K562 (cell line): ENCODE results near the gene MON2. TPM values are rescaled to one million over a fixed set of nuclear protein-coding genes. Genes with fewer than 3 reads are reported as not detected.

Experiments used
- ATAC-seq: fragments of 200-7000 bp; cut with Tn5 transposase; 3 replicates; pipeline ENCODE4 v1.9.1; 2020; ENCODE audit warnings: moderate library complexity
- BruUV-seq: library from RNA; stranded (reverse); fragments of 400-500 nt; replicated peaks from 2 replicates; lab custom pipeline; 2021; lab: Mats Ljungman, UMichigan
- CTCF ChIA-PET: fragments of 300-600 bp; formaldehyde crosslinking; extraction: SDS; loops from one replicate; lab custom pipeline; 2021; ENCODE audit warnings: low intra/inter-chr PET ratio; lab: Yijun Ruan, JAX
- POLR2A ChIA-PET: fragments of 300-600, 350-650 bp; sonication (Branson Sonifier 250); formaldehyde crosslinking; extraction: SDS; loops from one replicate; lab custom pipeline; 2021; ENCODE audit warnings: antibody characterized with exemption, inconsistent platforms; lab: Yijun Ruan, JAX
- DNase-seq, 4 experiments: peaks; one replicate each; pipeline versions ENCODE4 v3.0.0 to v3.0.0-alpha.2; 2011 to 2018; ENCODE audit warnings: low spot score in 3 of 4, mixed read lengths in 3 of 4; ENCODE audit errors: extremely low read depth in 1 of 4
- FAIRE-seq: peaks from 2 replicates; lab custom pipeline; 2011; peaks lifted over from hg19 to GRCh38; lab: Jason Lieb, UNC
- H2AFZ ChIP-seq: 2 replicates; pipeline ENCODE4 v1.6.0; 2011; ENCODE audit warnings: low read depth, low read length, control low read depth, inconsistent platforms
- H3K27ac ChIP-seq: fragments of 200-600 bp; 3 replicates; pipeline ENCODE4 v1.8.0; 2011; ENCODE audit warnings: low read depth, mild to moderate bottlenecking, control low read depth, inconsistent platforms, low read length, moderate library complexity, mixed read lengths; ENCODE audit errors: extremely low read depth
- H3K27me3 ChIP-seq, 2 experiments: fragments of 300-600 bp in 1 of 2; 2 replicates in 1 of 2; 3 replicates in 1 of 2; pipeline versions ENCODE4 v1.6.0 to v1.8.0; 2011; ENCODE audit warnings: inconsistent platforms in 2 of 2, low read length in 2 of 2, mild to moderate bottlenecking in 1 of 2, mixed read lengths in 1 of 2, moderate library complexity in 1 of 2; ENCODE audit not compliant: control insufficient read depth in 2 of 2, insufficient read depth in 2 of 2
- H3K36me3 ChIP-seq: fragments of 300-600 bp; 3 replicates; pipeline ENCODE4 v1.8.0; 2011; ENCODE audit warnings: mild to moderate bottlenecking, low read length, inconsistent platforms; ENCODE audit not compliant: control insufficient read depth, insufficient read depth
- H3K4me1 ChIP-seq, 2 experiments: fragments of 200-600 bp in 1 of 2; replicated peaks in 1 of 2; 2 replicates in 1 of 2; 3 replicates in 1 of 2; pipeline versions ENCODE4 v1.5.1 to v1.8.0; 2011; ENCODE audit warnings: inconsistent platforms in 2 of 2, low read length in 2 of 2, mild to moderate bottlenecking in 1 of 2, mixed read lengths in 1 of 2, moderate library complexity in 1 of 2; ENCODE audit not compliant: control insufficient read depth in 2 of 2, insufficient read depth in 2 of 2
- H3K4me2 ChIP-seq: 2 replicates; pipeline ENCODE4 v1.6.1; 2011; ENCODE audit warnings: low read length, control low read depth, inconsistent platforms, mixed read lengths; ENCODE audit not compliant: insufficient read depth
- H3K4me3 ChIP-seq: fragments of 200-600 bp; sonication (generic), shearing (Covaris generic); 2 replicates; pipeline ENCODE4 v1.5.1; 2016; ENCODE audit warnings: control low read depth, inconsistent platforms
- H3K79me2 ChIP-seq: fragments of 200-600 bp; 3 replicates; pipeline ENCODE4 v1.8.0; 2011; ENCODE audit warnings: low read length, inconsistent platforms; ENCODE audit not compliant: control insufficient read depth, insufficient read depth
- H3K9ac ChIP-seq, 2 experiments: 2 replicates each; pipeline versions ENCODE4 v1.6.0 to v1.6.1; 2011; ENCODE audit warnings: low read depth in 2 of 2, low read length in 2 of 2, control low read depth in 1 of 2, inconsistent platforms in 1 of 2, mild to moderate bottlenecking in 1 of 2, mixed read lengths in 1 of 2; ENCODE audit not compliant: insufficient read depth in 1 of 2
- H3K9me1 ChIP-seq: one replicate; pipeline ENCODE4 v1.6.0; 2011; ENCODE audit warnings: inconsistent platforms, mild to moderate bottlenecking, low read length, moderate library complexity; ENCODE audit not compliant: control insufficient read depth, insufficient read depth
- H3K9me3 ChIP-seq: replicated peaks from 2 replicates; pipeline ENCODE4 v1.5.1; 2011; ENCODE audit warnings: low read depth, low read length, inconsistent platforms; ENCODE audit not compliant: control insufficient read depth, insufficient read depth
- H4K20me1 ChIP-seq: replicated peaks from 2 replicates; pipeline ENCODE4 v1.6.1; 2011; ENCODE audit warnings: low read length, inconsistent platforms, mixed read lengths; ENCODE audit not compliant: control insufficient read depth, insufficient read depth
- CEBPZ ChIP-seq: fragments of 150-350 bp; IDR thresholded peaks from 2 replicates; pipeline ENCODE4 v1.6.1; 2014; ENCODE audit warnings: low read depth, mild to moderate bottlenecking, low read length, borderline replicate concordance
- FUS ChIP-seq: fragments of 200-400 bp; formaldehyde crosslinking; optimal IDR thresholded peaks from 2 replicates; pipeline ENCODE3; 2017; ENCODE audit warnings: low read depth, low read length
- GABPB2 ChIP-seq: fragments of 250-450 bp; sonication (Bioruptor Pico); conservative IDR thresholded peaks from 2 replicates; pipeline ENCODE4 v1.5.1; 2021; ENCODE audit warnings: mild to moderate bottlenecking
- HSF4 ChIP-seq: fragments of 250-450 bp; sonication (Bioruptor Pico); IDR thresholded peaks from 2 replicates; pipeline ENCODE4 v2.1.2; 2022; ENCODE audit warnings: mild to moderate bottlenecking, moderate library complexity, borderline replicate concordance
- MCM3 ChIP-seq: fragments of 450-650 bp; IDR thresholded peaks from 2 replicates; pipeline ENCODE4 v1.6.1; 2016
- VEZF1 ChIP-seq: fragments of 200-800 bp; sonication (Bioruptor generic); IDR thresholded peaks from 2 replicates; pipeline ENCODE4 v1.6.1; 2017; ENCODE audit warnings: missing genetic modification characterization, missing compliant biosample characterization
- ZNF263 ChIP-seq: sonication (generic); formaldehyde crosslinking; IDR thresholded peaks from 2 replicates; pipeline ENCODE4 v1.8.0; 2022; ENCODE audit warnings: mild to moderate bottlenecking, missing genetic modification reagents, borderline replicate concordance
- WGBS: fragments of 100-300 bp; shearing (Covaris generic); methylation state at CpG from one replicate; pipeline ENCODE4 v1.1.6; 2016; ENCODE audit warnings: low coverage, mixed read lengths; ENCODE audit not compliant: insufficient coverage; ENCODE audit errors: missing lambda C conversion rate; 5-methylcytosine and 5-hydroxymethylcytosine counted together
- in situ Hi-C: fragments of 300-500 bp; cut with MboI; formaldehyde crosslinking; loops from 4 replicates; pipeline ENCODE4 v1.15.0; 2018; ENCODE audit warnings: inconsistent platforms, mixed read lengths
- intact Hi-C: fragments of 100-400 bp; cut with micrococcal nuclease; formaldehyde crosslinking; loops from 2 replicates; pipeline ENCODE4 v1.14.2; 2022
- polyA plus RNA-seq, 8 experiments: library from polyadenylated mRNA; depleted of rRNA in 4 of 8; stranded (reverse) in 5 of 8; unstranded in 3 of 8; fragments of >200 nt; fragmentation: Nextera tagmentation in 2 of 8; fragmentation: Illumina TruSeq in 1 of 8; extraction: Ambion mirVana in 2 of 8; extraction: Trizol in 1 of 8; gene quantifications; 2 replicates each; pipeline versions ENCODE4 v1.2.1 to v1.2.3, GENCODE V29; 2011 to 2014; ENCODE audit warnings: inconsistent platforms in 1 of 8, missing spikeins in 1 of 8
- total RNA-seq, 7 experiments: library from RNA; depleted of rRNA in 6 of 7; stranded (reverse); fragments of >200 nt in 6 of 7; fragmentation: Illumina TruSeq in 2 of 7; extraction: Trizol in 2 of 7; gene quantifications; 2 replicates each; pipeline versions ENCODE4 v1.2.1 to v1.2.3, GENCODE V29; 2011 to 2021; ENCODE audit warnings: low replicate concordance in 1 of 7
- TF ChIP-seq, protein P1 (sequence below): fragments of 250-450 bp; sonication (Bioruptor Pico); IDR thresholded peaks from 2 replicates; pipeline ENCODE4 v1.4.0; 2020; ENCODE audit warnings: mild to moderate bottlenecking, moderate library complexity, borderline replicate concordance

Gene MON2
- total and polyA plus RNA-seq, 9 of the 15 experiments (the other 6 are each of a cell fraction or from before 2014, with no cell fraction given) = 3.6 to 31.6 (median 16.8) TPM

DNA sequence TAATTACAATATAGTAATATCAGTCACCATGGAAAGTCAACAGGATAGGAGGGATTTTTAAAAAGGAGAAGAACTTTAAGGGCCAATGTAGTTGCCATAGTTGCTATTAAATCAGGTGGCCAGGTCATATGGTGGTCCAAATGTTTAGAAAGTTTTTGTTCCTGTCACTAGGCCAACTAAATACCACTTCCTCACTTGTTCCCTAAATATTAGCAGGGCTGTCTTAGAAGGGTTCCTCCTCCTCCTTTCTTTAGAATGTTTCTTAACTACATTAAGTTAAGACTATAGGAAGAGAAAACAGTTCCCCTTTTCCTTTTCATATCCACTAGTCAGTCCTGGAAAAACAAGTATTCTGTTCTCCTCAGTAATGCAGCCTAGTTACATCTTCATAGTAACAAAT is 50.3 kb downstream of the MON2 start:
- in situ Hi-C loops (no loop called here), intact Hi-C loops (no loop called here)
- CTCF ChIA-PET = interaction anchor here (0.7 kb wide), 1 partner anchor 669 kb away, joined by 3 read pairs; no protein-coding TSS in a partner anchor
- Histone ChIP-seq H3K4me3 (no peak overlapping the region), H4K20me1 (no peaks in the 10 kb centered on the region), H3K9me3 (peaks cover 2% of the 10 kb centered on the region; the same call in 1 of the 2 replicates), H3K4me1 (no peaks in the 10 kb centered on the region), H3K27me3 (no peaks in the 10 kb centered on the region), H3K79me2 (no peaks in the 10 kb centered on the region), H3K9ac (no peak overlapping the region), H3K9me1 (no peaks in the 10 kb centered on the region), H3K27ac (no peak overlapping the region), H3K36me3 (peaks cover 7% of the 10 kb centered on the region; the same call in 2 of the 3 replicates), H2AFZ (no peak overlapping the region), H3K4me2 (no peak overlapping the region)
- POLR2A ChIA-PET = no interaction called here
- TF ChIP-seq MCM3 (no peak), ZNF263 (CRISPR knock-in tag) (no peak), VEZF1 (CRISPR knock-in tag) (no peak), FUS (no peak), HSF4 (CRISPR knock-in tag) (no peak)
- FAIRE-seq (no peak), ATAC-seq (no peak), DNase-seq (no peak)
- BruUV-seq = no TSS peak

GRCh38 chr12:62517887-62518286 is 51.3 kb downstream of the MON2 start:
- intact Hi-C loops (no loop called here), in situ Hi-C loops (no loop called here)
- no peak for FAIRE-seq
- Histone ChIP-seq H3K9me3 (no peaks in the 10 kb centered on the region; the same call in 1 of the 2 replicates), H3K79me2 (no peaks in the 10 kb centered on the region), H3K4me2 (no peak overlapping the region), H2AFZ (no peak overlapping the region), H3K27me3 (no peaks in the 10 kb centered on the region), H3K4me1 (no peaks in the 10 kb centered on the region), H3K9ac (no peak overlapping the region), H3K36me3 (peaks cover 7% of the 10 kb centered on the region; the same call in 2 of the 3 replicates), H3K27ac (no peak overlapping the region), H3K9me1 (no peaks in the 10 kb centered on the region), H3K4me3 (no peak overlapping the region), H4K20me1 (no peaks in the 10 kb centered on the region)
- ATAC-seq = no peak
- no TSS peak for BruUV-seq
- ChIA-PET CTCF (no interaction called here), POLR2A (no interaction called here)
- DNase-seq = no peak
- 94% methylated on average over 2 of the region's 2 CpGs for WGBS
- TF ChIP-seq CEBPZ (no peak), GABPB2 (CRISPR knock-in tag) (no peak)
- TF ChIP-seq, protein P1, sequence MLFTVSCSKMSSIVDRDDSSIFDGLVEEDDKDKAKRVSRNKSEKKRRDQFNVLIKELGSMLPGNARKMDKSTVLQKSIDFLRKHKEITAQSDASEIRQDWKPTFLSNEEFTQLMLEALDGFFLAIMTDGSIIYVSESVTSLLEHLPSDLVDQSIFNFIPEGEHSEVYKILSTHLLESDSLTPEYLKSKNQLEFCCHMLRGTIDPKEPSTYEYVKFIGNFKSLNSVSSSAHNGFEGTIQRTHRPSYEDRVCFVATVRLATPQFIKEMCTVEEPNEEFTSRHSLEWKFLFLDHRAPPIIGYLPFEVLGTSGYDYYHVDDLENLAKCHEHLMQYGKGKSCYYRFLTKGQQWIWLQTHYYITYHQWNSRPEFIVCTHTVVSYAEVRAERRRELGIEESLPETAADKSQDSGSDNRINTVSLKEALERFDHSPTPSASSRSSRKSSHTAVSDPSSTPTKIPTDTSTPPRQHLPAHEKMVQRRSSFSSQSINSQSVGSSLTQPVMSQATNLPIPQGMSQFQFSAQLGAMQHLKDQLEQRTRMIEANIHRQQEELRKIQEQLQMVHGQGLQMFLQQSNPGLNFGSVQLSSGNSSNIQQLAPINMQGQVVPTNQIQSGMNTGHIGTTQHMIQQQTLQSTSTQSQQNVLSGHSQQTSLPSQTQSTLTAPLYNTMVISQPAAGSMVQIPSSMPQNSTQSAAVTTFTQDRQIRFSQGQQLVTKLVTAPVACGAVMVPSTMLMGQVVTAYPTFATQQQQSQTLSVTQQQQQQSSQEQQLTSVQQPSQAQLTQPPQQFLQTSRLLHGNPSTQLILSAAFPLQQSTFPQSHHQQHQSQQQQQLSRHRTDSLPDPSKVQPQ (CRISPR knock-in tag) = no peak
